ENCODE data around the gene TULP1. TPM values are rescaled to one million over a fixed set of nuclear protein-coding genes. Genes with fewer than 3 reads are reported as not detected.

Gene TULP1
- total RNA-seq, 1 experiment from 2014 or later, result not detected

DNA sequence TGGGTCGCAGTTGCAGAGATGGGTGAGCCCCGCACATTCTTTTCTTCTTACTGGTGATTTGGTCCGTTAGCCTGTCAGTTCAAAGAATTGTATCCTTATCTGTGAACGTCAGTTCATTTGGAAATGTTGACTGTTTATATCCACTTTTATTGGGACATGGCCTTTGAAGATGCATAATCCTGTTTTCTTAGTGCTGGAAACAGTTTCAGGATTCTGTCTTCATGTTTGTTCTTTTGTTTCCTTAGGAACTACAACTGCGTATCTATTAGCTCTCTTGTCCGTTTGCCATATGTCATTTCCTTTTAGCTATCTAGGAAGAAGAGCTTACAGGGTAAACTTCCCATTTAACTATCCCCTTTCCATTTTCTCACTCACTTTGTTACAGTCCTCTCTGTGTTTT, 35.0 kb upstream of the TULP1 start:
- POLR2A ChIA-PET (ENCODE audit: low non-redundant PET), result no interaction called here
- H3K27ac ChIP-seq (ENCODE audit: low read depth, low read length, poor library complexity, severe bottlenecking), result no peak overlapping the region
- H3K9me3 ChIP-seq (ENCODE audit: low read depth, low read length, poor library complexity, severe bottlenecking), result peaks cover 6% of the 10 kb centered on the region
- H3K27me3 ChIP-seq (replicated peaks; ENCODE audit: insufficient read depth, low read depth, low read length, poor library complexity), result no peaks in the 10 kb centered on the region
- BruUV-seq (replicated peaks), result no TSS peak
- CTCF ChIA-PET, result interaction anchor here (0.6 to 1.0 kb wide), 2 partner anchors 205 to 227 kb away, joined by 6 to 7 read pairs; no protein-coding TSS in a partner anchor
- H3K36me3 ChIP-seq (ENCODE audit: insufficient read depth, low read length, poor library complexity, severe bottlenecking), result no peaks in the 10 kb centered on the region
- H3K4me3 ChIP-seq (ENCODE audit: low read depth, low read length, poor library complexity, severe bottlenecking), result no peak overlapping the region
- H3K4me1 ChIP-seq (ENCODE audit: insufficient read depth, low read length, poor library complexity, severe bottlenecking), result no peaks in the 10 kb centered on the region
- intact Hi-C loops (cut with micrococcal nuclease; ENCODE audit: unreplicated experiment), result no loop called here
- no peak for DNase-seq (ENCODE audit: low spot score)
- TF ChIP-seq EZH2 (IDR thresholded peaks at IDR 0.05; ENCODE audit: borderline replicate concordance, low read depth, low read length, poor library complexity, severe bottlenecking), result no peak
- TF ChIP-seq, protein P1, sequence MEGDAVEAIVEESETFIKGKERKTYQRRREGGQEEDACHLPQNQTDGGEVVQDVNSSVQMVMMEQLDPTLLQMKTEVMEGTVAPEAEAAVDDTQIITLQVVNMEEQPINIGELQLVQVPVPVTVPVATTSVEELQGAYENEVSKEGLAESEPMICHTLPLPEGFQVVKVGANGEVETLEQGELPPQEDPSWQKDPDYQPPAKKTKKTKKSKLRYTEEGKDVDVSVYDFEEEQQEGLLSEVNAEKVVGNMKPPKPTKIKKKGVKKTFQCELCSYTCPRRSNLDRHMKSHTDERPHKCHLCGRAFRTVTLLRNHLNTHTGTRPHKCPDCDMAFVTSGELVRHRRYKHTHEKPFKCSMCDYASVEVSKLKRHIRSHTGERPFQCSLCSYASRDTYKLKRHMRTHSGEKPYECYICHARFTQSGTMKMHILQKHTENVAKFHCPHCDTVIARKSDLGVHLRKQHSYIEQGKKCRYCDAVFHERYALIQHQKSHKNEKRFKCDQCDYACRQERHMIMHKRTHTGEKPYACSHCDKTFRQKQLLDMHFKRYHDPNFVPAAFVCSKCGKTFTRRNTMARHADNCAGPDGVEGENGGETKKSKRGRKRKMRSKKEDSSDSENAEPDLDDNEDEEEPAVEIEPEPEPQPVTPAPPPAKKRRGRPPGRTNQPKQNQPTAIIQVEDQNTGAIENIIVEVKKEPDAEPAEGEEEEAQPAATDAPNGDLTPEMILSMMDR (conservative IDR thresholded peaks at IDR 0.05; ENCODE audit: low read depth, low read length), result no peak

DNA sequence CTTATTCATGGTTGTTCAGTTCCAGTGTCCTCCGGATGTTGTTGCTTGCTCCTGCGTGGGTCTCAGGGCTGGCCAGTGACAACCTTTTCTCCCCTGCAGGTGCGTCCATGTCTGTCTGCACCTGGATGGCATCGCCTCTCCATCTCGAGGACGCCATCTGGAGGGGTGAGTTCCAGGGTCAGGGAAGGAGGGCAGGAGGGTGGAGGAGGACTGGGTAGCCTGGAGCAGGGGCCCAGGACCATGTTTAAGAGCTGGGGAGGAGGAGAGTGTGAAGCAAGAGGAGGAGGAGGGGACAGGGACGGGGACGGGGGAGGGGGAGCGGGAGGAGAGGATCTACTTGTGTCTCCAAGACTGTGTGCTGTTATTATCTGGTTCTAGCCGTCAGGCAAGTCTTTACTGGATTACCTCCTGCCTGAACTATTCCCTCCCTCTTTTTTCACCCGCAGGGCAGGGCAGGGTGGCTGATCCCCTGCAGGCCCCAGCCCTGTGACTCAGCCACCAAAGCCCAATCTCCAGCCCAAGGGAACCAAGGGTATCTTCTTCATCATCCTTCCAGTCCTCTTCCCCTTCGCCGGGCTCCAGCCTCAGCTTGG, 32.2 kb upstream of the TULP1 start:
- BruUV-seq (replicated peaks), result no TSS peak
- Histone ChIP-seq H3K27me3 (replicated peaks; ENCODE audit: insufficient read depth, low read depth, low read length, poor library complexity) (no peaks in the 10 kb centered on the region), H3K4me3 (ENCODE audit: low read depth, low read length, poor library complexity, severe bottlenecking) (no peak overlapping the region), H3K4me1 (ENCODE audit: insufficient read depth, low read length, poor library complexity, severe bottlenecking) (no peaks in the 10 kb centered on the region), H3K36me3 (ENCODE audit: insufficient read depth, low read length, poor library complexity, severe bottlenecking) (no peaks in the 10 kb centered on the region), H3K9me3 (ENCODE audit: low read depth, low read length, poor library complexity, severe bottlenecking) (no peaks in the 10 kb centered on the region), H3K27ac (ENCODE audit: low read depth, low read length, poor library complexity, severe bottlenecking) (no peak overlapping the region)
- no peak for DNase-seq (ENCODE audit: low spot score)
- ChIA-PET CTCF (no interaction called here), POLR2A (ENCODE audit: low non-redundant PET) (no interaction called here)
- intact Hi-C loops (cut with micrococcal nuclease; ENCODE audit: unreplicated experiment), result no loop called here
- TF ChIP-seq, protein P1 (conservative IDR thresholded peaks at IDR 0.05; ENCODE audit: low read depth, low read length), result no peak
- no peak for TF ChIP-seq EZH2 (IDR thresholded peaks at IDR 0.05; ENCODE audit: borderline replicate concordance, low read depth, low read length, poor library complexity, severe bottlenecking)

DNA sequence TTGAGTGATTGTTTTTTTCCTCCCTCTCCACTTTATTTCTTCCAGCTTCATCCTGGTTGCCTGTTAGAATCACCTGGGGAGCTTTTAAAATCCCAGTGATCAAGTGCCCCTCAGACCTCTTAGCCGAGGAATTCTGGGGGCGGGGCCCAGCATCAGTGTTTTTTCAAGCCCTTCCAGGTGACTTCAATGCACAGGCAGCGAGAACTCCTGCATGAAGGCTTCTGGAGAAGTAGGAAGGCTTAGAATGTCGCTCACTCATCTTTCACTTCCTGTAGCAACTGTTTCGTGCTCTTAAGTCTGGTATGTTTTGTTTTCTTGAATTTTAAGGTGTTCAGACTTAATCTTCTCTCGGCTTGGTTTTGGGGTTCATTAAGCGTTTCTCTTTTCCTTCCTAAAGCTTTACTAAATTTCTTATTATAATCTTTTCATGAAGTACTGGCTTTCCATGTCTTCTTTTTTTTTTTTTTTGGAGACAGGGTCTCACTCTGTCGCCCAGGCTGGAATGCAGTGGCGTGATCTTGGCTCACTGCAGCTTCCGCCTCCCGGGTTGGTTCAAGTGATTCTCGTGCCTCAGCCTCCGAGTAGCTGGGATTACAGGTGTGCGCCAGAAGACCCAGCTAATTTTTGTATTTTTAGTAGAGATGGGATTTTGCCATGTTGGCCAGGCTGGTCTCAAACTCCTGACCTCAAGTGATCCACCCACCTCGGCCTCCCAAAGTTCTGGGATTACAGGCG, 30.9 kb upstream of the TULP1 start:
- no peak for DNase-seq (ENCODE audit: low spot score)
- intact Hi-C loops (cut with micrococcal nuclease; ENCODE audit: unreplicated experiment), result no loop called here
- TF ChIP-seq EZH2 (IDR thresholded peaks at IDR 0.05; ENCODE audit: borderline replicate concordance, low read depth, low read length, poor library complexity, severe bottlenecking), result no peak
- TF ChIP-seq, protein P1 (conservative IDR thresholded peaks at IDR 0.05; ENCODE audit: low read depth, low read length), result no peak
- POLR2A ChIA-PET (ENCODE audit: low non-redundant PET), result no interaction called here
- Histone ChIP-seq H3K4me3 (ENCODE audit: low read depth, low read length, poor library complexity, severe bottlenecking) (no peak overlapping the region), H3K27ac (ENCODE audit: low read depth, low read length, poor library complexity, severe bottlenecking) (no peak overlapping the region), H3K36me3 (ENCODE audit: insufficient read depth, low read length, poor library complexity, severe bottlenecking) (no peaks in the 10 kb centered on the region), H3K4me1 (ENCODE audit: insufficient read depth, low read length, poor library complexity, severe bottlenecking) (no peaks in the 10 kb centered on the region), H3K27me3 (replicated peaks; ENCODE audit: insufficient read depth, low read depth, low read length, poor library complexity) (no peaks in the 10 kb centered on the region), H3K9me3 (ENCODE audit: low read depth, low read length, poor library complexity, severe bottlenecking) (no peaks in the 10 kb centered on the region)
- CTCF ChIA-PET, result no interaction called here
- BruUV-seq (replicated peaks), result no TSS peak

Measured in A673 (cell line).